GM12891 (cell line): ENCODE data around the gene KRTAP13-3.

ENCODE experiments used
- DNase-seq: peaks from one replicate; pipeline ENCODE4 v3.0.0; 2011; ENCODE audit warnings: low spot score; ENCODE audit not compliant: insufficient read length
- FAIRE-seq: peaks from 2 replicates; lab custom pipeline; 2011; peaks lifted over from hg19 to GRCh38; lab: Jason Lieb, UNC
- PAX5 ChIP-seq: IDR thresholded peaks from 2 replicates; pipeline ENCODE4 v1.6.1; 2011; ENCODE audit warnings: low read length, moderate library complexity, mild to moderate bottlenecking; ENCODE audit not compliant: insufficient read depth, severe bottlenecking
- POLR2A ChIP-seq: IDR thresholded peaks from 2 replicates; pipeline ENCODE4 v1.6.1; 2011; ENCODE audit warnings: low read depth, low read length, control low read depth
- POLR2AphosphoS5 ChIP-seq: IDR thresholded peaks from 2 replicates; pipeline ENCODE4 v1.6.1; 2011; ENCODE audit warnings: low read depth, low read length, control low read depth
- POU2F2 ChIP-seq: IDR thresholded peaks from 2 replicates; pipeline ENCODE4 v1.6.1; 2011; ENCODE audit warnings: low read depth, mild to moderate bottlenecking, control low read depth, low read length, moderate library complexity
- SPI1 ChIP-seq: IDR thresholded peaks from 2 replicates; pipeline ENCODE4 v1.6.1; 2011; ENCODE audit warnings: low read depth, low read length, control low read depth
- TAF1 ChIP-seq: IDR thresholded peaks from 2 replicates; pipeline ENCODE4 v1.6.1; 2011; ENCODE audit warnings: low read depth, low read length, control low read depth

The KRTAP13-3 gene

DNA sequence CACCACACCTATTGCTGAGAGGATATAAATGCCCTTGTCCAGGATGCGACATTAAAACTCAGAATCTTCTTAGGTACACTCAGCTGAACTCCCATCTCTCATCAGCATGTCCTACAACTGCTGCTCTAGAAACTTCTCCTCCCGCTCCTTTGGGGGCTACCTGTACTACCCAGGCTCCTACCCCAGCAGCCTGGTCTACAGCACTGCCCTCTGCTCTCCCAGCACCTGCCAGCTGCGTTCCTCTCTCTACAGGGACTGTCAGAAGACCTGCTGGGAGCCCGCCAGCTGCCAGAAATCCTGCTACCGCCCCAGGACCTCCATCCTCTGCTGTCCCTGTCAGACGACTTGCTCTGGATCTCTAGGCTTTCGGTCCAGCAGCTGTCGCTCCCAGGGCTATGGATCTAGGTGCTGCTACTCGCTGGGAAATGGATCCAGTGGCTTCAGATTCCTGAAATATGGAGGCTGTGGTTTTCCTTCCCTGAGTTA is 4.5 kb upstream of the KRTAP13-3 start, which contains the start of gene KRTAP13-4:
Gene KRTAP13-4 (plus strand): TSS at position 51 of the 486 bp plus-strand sequence. CDS start 56 bp downstream, at position 107.
- TF ChIP-seq POLR2A (no peak), POLR2AphosphoS5 (no peak), POU2F2 (no peak), PAX5 (no peak), SPI1 (no peak), TAF1 (no peak)
- FAIRE-seq (no peak), DNase-seq (no peak)

DNA sequence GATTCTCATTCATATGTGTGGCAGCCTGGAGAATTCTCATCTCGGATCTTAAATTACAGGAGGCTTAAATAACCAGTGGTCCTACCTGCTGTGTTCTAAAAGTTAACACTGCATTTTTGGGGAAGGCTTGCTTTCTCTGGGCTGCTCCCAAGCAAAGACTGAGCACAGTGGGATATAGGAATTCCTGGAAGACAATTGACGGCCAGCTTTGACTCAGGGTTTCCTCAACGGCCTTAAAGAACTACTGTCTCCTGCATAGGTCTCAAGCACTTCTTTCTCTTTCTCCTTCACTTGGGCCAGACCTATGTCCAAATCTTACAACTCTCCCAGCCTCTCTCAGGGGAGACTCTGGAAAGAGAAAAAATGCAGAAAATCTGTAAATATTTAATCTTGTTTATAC is 1.0 kb upstream of the KRTAP13-3 start:
- DNase-seq = no peak
- TF ChIP-seq TAF1 = no peak
- TF ChIP-seq PAX5 = no peak
- no peak for TF ChIP-seq POLR2A
- TF ChIP-seq POLR2AphosphoS5 = no peak
- no peak for TF ChIP-seq SPI1
- TF ChIP-seq POU2F2 = no peak
- FAIRE-seq = no peak

DNA sequence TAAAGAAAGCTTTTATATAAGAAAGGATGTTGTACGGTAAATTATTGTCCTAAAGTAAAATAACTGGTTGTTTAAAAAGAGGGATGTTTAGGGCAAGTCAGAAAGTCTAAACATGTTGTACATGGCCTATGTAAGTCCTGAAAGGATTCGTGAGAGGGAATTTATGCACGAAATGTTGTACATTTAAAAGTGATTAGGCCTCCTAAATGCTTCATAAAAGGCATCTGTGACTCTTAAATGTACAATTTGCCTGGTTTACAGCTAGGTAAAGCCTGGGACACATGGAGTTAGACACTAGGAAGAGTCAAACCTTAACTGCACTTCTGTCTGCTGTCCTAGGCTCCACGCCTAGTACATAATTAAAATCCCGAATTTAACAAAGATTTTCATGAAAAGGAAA is 9.7 kb downstream of the KRTAP13-3 start:
- TF ChIP-seq SPI1 (no peak), PAX5 (no peak), POU2F2 (no peak), POLR2A (no peak), TAF1 (no peak)
- DNase-seq = no peak
- FAIRE-seq = no peak

DNA sequence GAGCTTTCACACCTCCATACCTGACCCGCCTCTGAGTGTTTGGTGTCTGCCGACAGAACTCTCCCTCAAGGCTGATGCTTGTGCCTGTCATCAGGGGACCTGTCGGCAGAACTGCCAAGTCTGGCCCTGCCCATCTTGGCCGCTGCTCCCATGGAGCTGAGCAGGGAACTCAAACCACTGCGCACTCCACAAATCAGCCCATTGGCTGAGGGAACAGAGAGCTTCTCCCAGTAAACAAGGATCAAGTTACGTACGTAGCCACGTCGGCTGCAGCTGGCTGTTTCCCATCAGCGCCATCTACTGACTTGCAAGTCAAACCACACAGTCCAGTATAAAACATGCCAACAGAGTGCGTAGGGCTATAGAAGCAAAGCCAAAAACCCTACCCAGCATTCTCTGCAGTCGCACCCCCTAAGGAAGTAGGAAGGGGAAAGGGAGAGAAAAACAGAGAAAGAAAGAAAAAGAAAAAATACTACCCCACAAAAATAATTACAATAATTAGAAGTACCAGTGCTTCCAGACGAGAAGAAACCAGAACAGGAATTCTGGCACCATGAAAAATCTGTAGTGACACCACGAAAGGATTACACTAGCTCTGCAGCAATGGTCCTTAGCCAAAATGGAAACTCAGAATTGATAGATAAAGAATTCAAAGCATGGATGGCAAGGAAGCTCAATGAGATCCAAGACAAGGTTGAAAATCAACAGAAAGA is 16.8 kb downstream of the KRTAP13-3 start:
- DNase-seq (no peak), FAIRE-seq (peak; percentile 13)
- no peak for TF ChIP-seq POLR2AphosphoS5
- TF ChIP-seq SPI1 = no peak
- no peak for TF ChIP-seq POLR2A
- no peak for TF ChIP-seq TAF1
- no peak for TF ChIP-seq POU2F2
- no peak for TF ChIP-seq PAX5

DNA sequence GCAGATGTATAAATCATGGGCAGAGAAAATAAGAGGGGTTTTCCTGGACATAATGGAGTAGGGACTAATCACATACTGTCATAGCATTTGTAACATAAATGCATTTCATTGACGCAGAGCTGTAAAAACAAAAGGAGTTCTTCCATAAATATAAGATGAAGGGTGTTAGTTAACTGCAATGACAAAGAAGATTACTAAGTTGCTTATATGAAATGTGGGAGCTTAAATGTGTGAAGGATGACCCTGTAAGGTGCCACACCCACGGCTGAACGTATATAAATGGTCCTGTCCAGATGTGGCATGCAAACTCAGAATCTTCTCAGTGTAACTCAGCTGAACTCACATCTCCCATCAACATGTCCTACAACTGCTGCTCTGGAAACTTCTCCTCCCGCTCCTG is 30.0 kb downstream of the KRTAP13-3 start, which contains the start of gene KRTAP13-1:
Gene KRTAP13-1 (plus strand): TSS at position 301 of the 400 bp plus-strand sequence. CDS start 56 bp downstream, at position 357.
- DNase-seq (no peak), FAIRE-seq (no peak)
- TF ChIP-seq PAX5 (no peak), POU2F2 (no peak), POLR2AphosphoS5 (no peak), POLR2A (no peak), TAF1 (no peak), SPI1 (no peak)

DNA sequence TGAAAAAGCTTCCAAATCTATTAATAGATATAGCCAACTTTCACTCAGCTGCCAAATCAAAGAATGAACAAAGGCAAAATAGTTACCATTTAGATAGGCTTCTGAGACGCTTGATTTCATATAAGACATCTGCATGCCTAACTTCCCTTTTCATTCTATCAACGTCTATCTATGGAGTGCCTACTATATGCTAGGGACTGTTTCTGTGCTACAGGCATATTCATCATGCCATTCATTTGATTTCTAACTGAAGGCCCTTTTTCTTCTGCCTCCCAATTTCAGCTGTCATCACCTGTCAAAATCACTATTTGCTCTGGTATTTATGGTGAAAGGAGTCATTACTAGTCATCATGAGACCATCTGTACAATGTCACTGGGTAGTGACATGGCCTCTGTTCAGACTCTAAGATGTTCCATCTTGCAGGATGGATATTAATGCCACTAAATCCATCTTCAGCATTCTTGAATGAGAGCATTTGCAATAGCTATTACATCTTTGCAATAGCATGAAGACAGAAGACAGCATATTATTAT is 34.2 kb downstream of the KRTAP13-3 start:
- FAIRE-seq (no peak), DNase-seq (no peak)
- TF ChIP-seq POLR2A = no peak
- TF ChIP-seq TAF1 = no peak
- TF ChIP-seq SPI1 = no peak
- no peak for TF ChIP-seq POLR2AphosphoS5
- TF ChIP-seq PAX5 = no peak
- no peak for TF ChIP-seq POU2F2

DNA sequence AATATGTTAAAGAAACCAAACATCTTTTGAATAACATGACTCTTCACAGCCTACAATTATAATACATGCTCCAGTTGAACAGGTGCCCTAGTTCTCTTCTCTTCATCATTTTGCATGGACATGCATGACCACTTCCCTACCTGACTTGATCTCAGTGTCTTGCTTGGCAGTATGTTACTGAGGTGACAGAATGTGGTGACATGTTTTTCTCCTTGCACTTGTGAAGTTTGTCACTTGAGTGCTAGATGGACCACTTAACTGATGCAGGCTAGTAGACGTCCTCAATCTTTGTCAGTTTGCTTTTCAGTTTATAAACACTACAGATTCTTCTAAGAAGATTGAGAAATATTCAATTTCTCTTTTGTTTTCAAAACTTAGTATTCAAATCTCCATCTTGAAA is 43.5 kb downstream of the KRTAP13-3 start:
- TF ChIP-seq POLR2AphosphoS5 (no peak), POLR2A (no peak), SPI1 (no peak), PAX5 (no peak), TAF1 (no peak), POU2F2 (no peak)
- no peak for FAIRE-seq
- DNase-seq = no peak
